Fibroblast of lung (primary cell): ENCODE results near the gene AQP2.

ENCODE experiments used
- EZH2 ChIP-seq: IDR thresholded peaks from 2 replicates; pipeline ENCODE4 v1.5.1; 2012; ENCODE audit warnings: low read length, control low read depth, mild to moderate bottlenecking; ENCODE audit errors: missing control alignments
- TF ChIP-seq, protein P1 (sequence below), 2 donors: IDR thresholded peaks in 1 of 2; conservative IDR thresholded peaks in 1 of 2; 1 replicate in 1 of 2; 2 replicates in 1 of 2; pipeline ENCODE4 v1.5.1; 2011 to 2012; ENCODE audit warnings: low read length in 2 of 2, control low read depth in 1 of 2, inconsistent platforms in 1 of 2, low read depth in 1 of 2, mild to moderate bottlenecking in 1 of 2

DNA sequence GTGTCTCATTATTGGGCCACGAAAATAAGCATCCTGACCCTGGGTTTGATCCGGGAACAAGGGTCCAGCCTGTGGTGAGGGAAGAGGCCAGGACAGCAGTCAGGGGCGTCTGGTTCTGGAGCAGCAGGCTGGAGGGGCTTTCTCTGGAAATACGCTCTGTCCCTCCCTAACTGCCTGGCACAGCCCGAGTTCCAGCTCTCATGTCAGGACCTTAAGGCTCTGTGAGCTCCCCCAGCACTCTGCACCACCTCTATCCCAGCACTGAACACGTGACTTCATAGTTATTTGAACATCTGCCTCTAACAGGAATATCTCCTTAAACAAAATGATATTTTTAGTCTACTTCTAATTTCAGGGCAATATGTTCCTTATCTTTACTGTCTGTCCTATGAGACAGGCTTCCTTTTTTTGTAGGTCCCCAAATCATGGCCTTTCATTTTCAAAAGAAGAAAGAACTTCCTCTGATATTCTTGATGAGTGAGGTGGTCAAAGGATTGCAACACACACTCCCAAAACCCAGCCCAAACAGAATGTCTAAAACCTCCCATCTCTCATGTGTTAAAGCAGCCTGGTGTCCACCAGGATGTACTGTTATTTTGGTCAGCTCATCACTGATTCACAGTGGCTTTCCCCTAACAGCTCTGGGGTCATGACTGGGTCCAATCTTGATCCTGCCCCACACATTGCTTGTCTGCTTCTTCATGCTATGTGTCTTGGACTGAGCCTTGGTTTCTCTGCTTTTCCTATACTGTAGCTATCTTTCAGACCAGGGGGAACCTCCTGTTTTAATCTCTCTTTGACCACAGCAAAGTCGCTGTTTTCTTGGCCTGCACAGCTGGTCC, 31.9 kb downstream of the AQP2 start:
- TF ChIP-seq, protein P1, sequence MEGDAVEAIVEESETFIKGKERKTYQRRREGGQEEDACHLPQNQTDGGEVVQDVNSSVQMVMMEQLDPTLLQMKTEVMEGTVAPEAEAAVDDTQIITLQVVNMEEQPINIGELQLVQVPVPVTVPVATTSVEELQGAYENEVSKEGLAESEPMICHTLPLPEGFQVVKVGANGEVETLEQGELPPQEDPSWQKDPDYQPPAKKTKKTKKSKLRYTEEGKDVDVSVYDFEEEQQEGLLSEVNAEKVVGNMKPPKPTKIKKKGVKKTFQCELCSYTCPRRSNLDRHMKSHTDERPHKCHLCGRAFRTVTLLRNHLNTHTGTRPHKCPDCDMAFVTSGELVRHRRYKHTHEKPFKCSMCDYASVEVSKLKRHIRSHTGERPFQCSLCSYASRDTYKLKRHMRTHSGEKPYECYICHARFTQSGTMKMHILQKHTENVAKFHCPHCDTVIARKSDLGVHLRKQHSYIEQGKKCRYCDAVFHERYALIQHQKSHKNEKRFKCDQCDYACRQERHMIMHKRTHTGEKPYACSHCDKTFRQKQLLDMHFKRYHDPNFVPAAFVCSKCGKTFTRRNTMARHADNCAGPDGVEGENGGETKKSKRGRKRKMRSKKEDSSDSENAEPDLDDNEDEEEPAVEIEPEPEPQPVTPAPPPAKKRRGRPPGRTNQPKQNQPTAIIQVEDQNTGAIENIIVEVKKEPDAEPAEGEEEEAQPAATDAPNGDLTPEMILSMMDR (conservative IDR thresholded peaks at IDR 0.05 in 1 of 2, IDR thresholded peaks at IDR 0.05 in 1 of 2; ENCODE audit: low read depth in 1 of 2, low read length in 2 of 2) = no peak
- no peak for TF ChIP-seq EZH2
